GM19035 (cell line): ENCODE measurements around the gene REEP1.
"Not testable (repeated sequence)": the region's sequence is repeated elsewhere in the genome, so short reads cannot be mapped to it uniquely, and the experiment has no call there.

Source experiments
- ATAC-seq: cut with Tn5 transposase; IDR thresholded peaks from one replicate; pipeline ENCODE4 v1.9.1; 2021; ENCODE audit not compliant: unreplicated experiment

Gene REEP1

GRCh38 chr2:86249176-86249575, 88.2 kb downstream of the REEP1 start:
- ATAC-seq = no peak

- ATAC-seq = not testable (repeated sequence)
Observed at GRCh38 chr2:86245222-86245621, 92.2 kb downstream of the REEP1 start.

GRCh38 chr2:86244781-86245180, 92.6 kb downstream of the REEP1 start:
- not testable (repeated sequence) for ATAC-seq

- ATAC-seq = no peak
Observed at GRCh38 chr2:86243950-86244733, 93.3 kb downstream of the REEP1 start.

GRCh38 chr2:86243272-86243671, 94.2 kb downstream of the REEP1 start:
- ATAC-seq = no peak

GRCh38 chr2:86241611-86242010, 95.8 kb downstream of the REEP1 start:
- no peak for ATAC-seq

GRCh38 chr2:86240251-86240650, 97.2 kb downstream of the REEP1 start:
- no peak for ATAC-seq

GRCh38 chr2:86239745-86240144, 97.7 kb downstream of the REEP1 start:
- no peak for ATAC-seq

- ATAC-seq = no peak
Observed at GRCh38 chr2:86239326-86239725, 98.1 kb downstream of the REEP1 start.

GRCh38 chr2:86238354-86238753, 99.1 kb downstream of the REEP1 start:
- ATAC-seq = peak; percentile 90

GRCh38 chr2:86237172-86237571, 100.3 kb downstream of the REEP1 start:
- no peak for ATAC-seq

GRCh38 chr2:86235196-86235980, 102.0 kb downstream of the REEP1 start:
- ATAC-seq = no peak

GRCh38 chr2:86234563-86235131, 102.8 kb downstream of the REEP1 start:
- no peak for ATAC-seq

- ATAC-seq = no peak
Observed at GRCh38 chr2:86233436-86233835, 104.0 kb downstream of the REEP1 start.

- ATAC-seq = no peak
Observed at GRCh38 chr2:86232910-86233309, 104.5 kb downstream of the REEP1 start.

- ATAC-seq = no peak
Observed at GRCh38 chr2:86232373-86232784, 105.0 kb downstream of the REEP1 start.

- ATAC-seq = no peak
Observed at GRCh38 chr2:86231680-86232372, 105.6 kb downstream of the REEP1 start.

GRCh38 chr2:86230961-86231360, 106.5 kb downstream of the REEP1 start:
- ATAC-seq = no peak

- ATAC-seq = no peak
Observed at GRCh38 chr2:86229221-86229620, 108.2 kb downstream of the REEP1 start.

- ATAC-seq = not testable (repeated sequence)
Observed at GRCh38 chr2:86228574-86228973, 108.9 kb downstream of the REEP1 start.

- no peak for ATAC-seq
Observed at GRCh38 chr2:86227685-86228084, 109.7 kb downstream of the REEP1 start.
